A673 (cell line): ENCODE data around the gene ABCF1.

Experiments
- EZH2 ChIP-seq: fragments of 200-600 bp; sonication (generic); IDR thresholded peaks from 2 replicates; pipeline ENCODE4 v1.6.1; 2017; ENCODE audit warnings: borderline replicate concordance, low read depth, mild to moderate bottlenecking, mixed read lengths, antibody characterized with exemption, low read length; ENCODE audit not compliant: poor library complexity, severe bottlenecking
- TF ChIP-seq, protein P1 (sequence below): fragments of 300-800, 200-600 bp; sonication (generic); conservative IDR thresholded peaks from 2 replicates; pipeline ENCODE4 v1.5.1; 2017; ENCODE audit warnings: low read depth, mild to moderate bottlenecking, antibody characterized with exemption, low read length, moderate library complexity, mixed read lengths

DNA sequence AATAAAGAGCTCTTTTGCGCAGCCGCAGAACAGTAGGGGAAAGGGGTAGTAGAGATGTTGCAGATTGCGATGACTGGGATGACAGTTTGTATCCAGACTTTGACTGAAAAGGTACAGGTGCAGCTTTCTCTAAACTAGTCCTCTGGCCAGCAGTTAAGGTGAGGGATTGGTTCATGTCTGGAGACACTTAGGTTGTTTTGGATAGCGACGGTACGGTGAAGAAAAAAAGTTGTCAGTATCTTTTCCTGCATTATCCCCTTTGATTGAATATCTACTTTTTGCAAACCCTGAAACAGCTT, 13.6 kb upstream of the ABCF1 start:
- TF ChIP-seq, protein P1, sequence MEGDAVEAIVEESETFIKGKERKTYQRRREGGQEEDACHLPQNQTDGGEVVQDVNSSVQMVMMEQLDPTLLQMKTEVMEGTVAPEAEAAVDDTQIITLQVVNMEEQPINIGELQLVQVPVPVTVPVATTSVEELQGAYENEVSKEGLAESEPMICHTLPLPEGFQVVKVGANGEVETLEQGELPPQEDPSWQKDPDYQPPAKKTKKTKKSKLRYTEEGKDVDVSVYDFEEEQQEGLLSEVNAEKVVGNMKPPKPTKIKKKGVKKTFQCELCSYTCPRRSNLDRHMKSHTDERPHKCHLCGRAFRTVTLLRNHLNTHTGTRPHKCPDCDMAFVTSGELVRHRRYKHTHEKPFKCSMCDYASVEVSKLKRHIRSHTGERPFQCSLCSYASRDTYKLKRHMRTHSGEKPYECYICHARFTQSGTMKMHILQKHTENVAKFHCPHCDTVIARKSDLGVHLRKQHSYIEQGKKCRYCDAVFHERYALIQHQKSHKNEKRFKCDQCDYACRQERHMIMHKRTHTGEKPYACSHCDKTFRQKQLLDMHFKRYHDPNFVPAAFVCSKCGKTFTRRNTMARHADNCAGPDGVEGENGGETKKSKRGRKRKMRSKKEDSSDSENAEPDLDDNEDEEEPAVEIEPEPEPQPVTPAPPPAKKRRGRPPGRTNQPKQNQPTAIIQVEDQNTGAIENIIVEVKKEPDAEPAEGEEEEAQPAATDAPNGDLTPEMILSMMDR, result no peak
- no peak for TF ChIP-seq EZH2
